Upper lobe of left lung (tissue), 6 donors: ENCODE data around the gene PDE8A. TPM values are rescaled to one million over a fixed set of nuclear protein-coding genes. Genes with fewer than 3 reads are reported as not detected.

ENCODE experiments used
- ATAC-seq, 2 donors: fragments of 200-7000 bp; cut with Tn5 transposase; one replicate each; pipeline ENCODE4 v1.9.1; 2022; ENCODE audit warnings: mild to moderate bottlenecking in 2 of 2, moderate library complexity in 2 of 2; ENCODE audit not compliant: low FRiP score in 2 of 2
- DNase-seq, 2 donors: peaks; one replicate each; pipeline ENCODE4 v3.0.0-alpha.2; 2019 to 2020
- H3K27ac ChIP-seq, 4 donors: fragments of 200-600 bp; sonication (generic); one replicate each; pipeline ENCODE4 v1.5.1; 2016 to 2019
- H3K27me3 ChIP-seq, 4 donors: fragments of 200-600 bp; sonication (generic); one replicate each; pipeline ENCODE4 v1.5.1; 2017 to 2019
- H3K36me3 ChIP-seq, 4 donors: fragments of 200-600 bp; sonication (generic); one replicate each; pipeline ENCODE4 v1.5.1; 2016 to 2019
- H3K4me1 ChIP-seq, 4 donors: fragments of 200-600 bp; sonication (generic); one replicate each; pipeline ENCODE4 v1.5.1; 2018 to 2019
- H3K4me3 ChIP-seq, 4 donors: fragments of 200-600 bp; sonication (generic); one replicate each; pipeline ENCODE4 v1.5.1; 2017 to 2019; ENCODE audit warnings: mild to moderate bottlenecking in 2 of 4, moderate library complexity in 1 of 4
- H3K9me3 ChIP-seq, 4 donors: fragments of 200-600 bp; sonication (generic); one replicate each; pipeline ENCODE4 v1.5.1; 2018 to 2019
- CTCF ChIP-seq, 6 experiments: fragments of 450-650 bp in 4 of 6; fragments of 200-600 bp in 2 of 6; sonication (generic) in 2 of 6; IDR thresholded peaks; one replicate each; pipeline ENCODE4 v1.5.1; 2016 to 2019; ENCODE audit warnings: antibody characterized with exemption in 6 of 6
- EP300 ChIP-seq, 4 donors: sonication (generic); formaldehyde crosslinking; IDR thresholded peaks; one replicate each; pipeline ENCODE4 v1.5.1; 2017; ENCODE audit warnings: antibody characterized with exemption in 4 of 4, control low read depth in 2 of 4
- POLR2A ChIP-seq, 4 donors: fragments of 450-650 bp; IDR thresholded peaks; one replicate each; pipeline ENCODE4 v1.5.1; 2016 to 2017; ENCODE audit warnings: antibody characterized with exemption in 4 of 4, mild to moderate bottlenecking in 2 of 4
- POLR2AphosphoS5 ChIP-seq, 2 donors: sonication (generic); formaldehyde crosslinking; IDR thresholded peaks; one replicate each; pipeline ENCODE4 v1.5.1; 2017; ENCODE audit warnings: antibody characterized with exemption in 2 of 2
- WGBS, 2 donors: methylation state at CpG; one replicate each; pipeline ENCODE4 v1.1.5; 2017 to 2018; 5-methylcytosine and 5-hydroxymethylcytosine counted together
- total RNA-seq, 6 donors: library from RNA; depleted of rRNA in 4 of 6; stranded (reverse); fragments of >200 nt in 4 of 6; gene quantifications; one replicate each; pipeline versions ENCODE4 v1.1.0 to v1.2.1, GENCODE V29; 2016 to 2021
- donor health status: DM: no; HTN: no; CAD: no; lungs with moderate emphysema.
- donor health status: DM: no; HTN: yes; CAD: no; lungs with severe emphysema.

Gene PDE8A
- total RNA-seq, 6 donors from 2014 or later = 36.5 to 66.0 (median 48.4) TPM

GRCh38 chr15:85124173-85124572 lies 142.5 kb downstream of the PDE8A start:
- H3K9me3 ChIP-seq = no peaks in the 10 kb centered on the region
- H3K27me3 ChIP-seq = no peaks in the 10 kb centered on the region
- no peak for TF ChIP-seq CTCF (IDR thresholded peaks at IDR 0.05)
- no peak for TF ChIP-seq POLR2A (IDR thresholded peaks at IDR 0.05)
- no peak for TF ChIP-seq POLR2AphosphoS5 (IDR thresholded peaks at IDR 0.05)
- TF ChIP-seq EP300 (IDR thresholded peaks at IDR 0.05) = no peak
- ATAC-seq = no peak
- WGBS, 2 donors = 91 to 95% methylated on average over 1 of the region's 1 CpG
- H3K36me3 ChIP-seq = peaks cover 0 to 70% (median 9%) of the 10 kb centered on the region in 4 donors
- no peak overlapping the region for H3K4me3 ChIP-seq
- H3K27ac ChIP-seq = no peak overlapping the region
- H3K4me1 ChIP-seq = no peaks in the 10 kb centered on the region
- no peak for DNase-seq

GRCh38 chr15:85125056-85125661 lies 143.5 kb downstream of the PDE8A start:
- no peak overlapping the region for H3K27ac ChIP-seq
- no peaks in the 10 kb centered on the region for H3K27me3 ChIP-seq
- DNase-seq (no peak), ATAC-seq (no peak)
- H3K4me1 ChIP-seq = no peaks in the 10 kb centered on the region
- 85 to 95% methylated on average over 4 of the region's 4 CpGs for WGBS, 2 donors
- no peak overlapping the region for H3K4me3 ChIP-seq
- no peaks in the 10 kb centered on the region for H3K9me3 ChIP-seq
- H3K36me3 ChIP-seq = peaks cover 0 to 70% (median 9%) of the 10 kb centered on the region in 4 donors
- TF ChIP-seq EP300 (IDR thresholded peaks at IDR 0.05) (no peak), POLR2AphosphoS5 (IDR thresholded peaks at IDR 0.05) (no peak), CTCF (IDR thresholded peaks at IDR 0.05) (no peak), POLR2A (IDR thresholded peaks at IDR 0.05) (no peak)

GRCh38 chr15:85128621-85129020 lies 147.0 kb downstream of the PDE8A start:
- H3K4me3 ChIP-seq = no peak overlapping the region
- H3K9me3 ChIP-seq = no peaks in the 10 kb centered on the region
- no peak for TF ChIP-seq POLR2AphosphoS5 (IDR thresholded peaks at IDR 0.05)
- TF ChIP-seq CTCF (IDR thresholded peaks at IDR 0.05) = no peak
- no peak for TF ChIP-seq POLR2A (IDR thresholded peaks at IDR 0.05)
- no peak for TF ChIP-seq EP300 (IDR thresholded peaks at IDR 0.05)
- H3K27ac ChIP-seq = no peak overlapping the region
- ATAC-seq (no peak), DNase-seq (no peak)
- H3K27me3 ChIP-seq = no peaks in the 10 kb centered on the region
- H3K4me1 ChIP-seq = no peaks in the 10 kb centered on the region
- H3K36me3 ChIP-seq = peaks cover 0 to 60% (median 3%) of the 10 kb centered on the region in 4 donors

GRCh38 chr15:85129881-85130280 lies 148.2 kb downstream of the PDE8A start:
- Histone ChIP-seq H3K4me1 (no peaks in the 10 kb centered on the region), H3K4me3 (no peak overlapping the region), H3K36me3 (peaks cover 0 to 51% (median 2%) of the 10 kb centered on the region in 4 donors), H3K27ac (no peak overlapping the region), H3K9me3 (no peaks in the 10 kb centered on the region), H3K27me3 (no peaks in the 10 kb centered on the region)
- no peak for TF ChIP-seq EP300 (IDR thresholded peaks at IDR 0.05)
- no peak for TF ChIP-seq POLR2A (IDR thresholded peaks at IDR 0.05)
- TF ChIP-seq CTCF (IDR thresholded peaks at IDR 0.05) = no peak
- DNase-seq (no peak), ATAC-seq (no peak)
- 66 to 75% methylated on average over 3 of the region's 3 CpGs for WGBS, 2 donors

- DNase-seq = no peak
- no peaks in the 10 kb centered on the region for H3K9me3 ChIP-seq
- no peak overlapping the region for H3K4me3 ChIP-seq
- ATAC-seq = no peak
- H3K27me3 ChIP-seq = no peaks in the 10 kb centered on the region
- 93 to 100% methylated on average over 1 of the region's 1 CpG for WGBS, 2 donors
- H3K4me1 ChIP-seq = no peaks in the 10 kb centered on the region
- no peak for TF ChIP-seq POLR2A (IDR thresholded peaks at IDR 0.05)
- no peak for TF ChIP-seq POLR2AphosphoS5 (IDR thresholded peaks at IDR 0.05)
- TF ChIP-seq CTCF (IDR thresholded peaks at IDR 0.05) = no peak
- no peak for TF ChIP-seq EP300 (IDR thresholded peaks at IDR 0.05)
- peaks cover 7 to 55% (median 17%) of the 10 kb centered on the region in 4 donors for H3K36me3 ChIP-seq
- H3K27ac ChIP-seq = no peak overlapping the region
Observed at GRCh38 chr15:85131915-85132314, 150.3 kb downstream of the PDE8A start.
